ENCODE results near the gene DRC7. TPM values are rescaled to one million over a fixed set of nuclear protein-coding genes. Genes with fewer than 3 reads are reported as not detected.

The DRC7 gene
- total and polyA plus RNA-seq, 9 of the 15 experiments (the other 6 are each of a cell fraction or from before 2014, with no cell fraction given) = 0.04 to 0.33 (median 0.12) TPM; not detected in 3

GRCh38 chr16:57720142-57720575 is 25.6 kb downstream of the DRC7 start (continued):
- TF ChIP-seq, protein P1, sequence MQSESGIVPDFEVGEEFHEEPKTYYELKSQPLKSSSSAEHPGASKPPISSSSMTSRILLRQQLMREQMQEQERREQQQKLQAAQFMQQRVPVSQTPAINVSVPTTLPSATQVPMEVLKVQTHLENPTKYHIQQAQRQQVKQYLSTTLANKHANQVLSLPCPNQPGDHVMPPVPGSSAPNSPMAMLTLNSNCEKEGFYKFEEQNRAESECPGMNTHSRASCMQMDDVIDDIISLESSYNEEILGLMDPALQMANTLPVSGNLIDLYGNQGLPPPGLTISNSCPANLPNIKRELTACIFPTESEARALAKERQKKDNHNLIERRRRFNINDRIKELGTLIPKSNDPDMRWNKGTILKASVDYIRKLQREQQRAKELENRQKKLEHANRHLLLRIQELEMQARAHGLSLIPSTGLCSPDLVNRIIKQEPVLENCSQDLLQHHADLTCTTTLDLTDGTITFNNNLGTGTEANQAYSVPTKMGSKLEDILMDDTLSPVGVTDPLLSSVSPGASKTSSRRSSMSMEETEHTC (IDR thresholded peaks at IDR 0.05) = no peak
- TF ChIP-seq HDAC2 (IDR thresholded peaks at IDR 0.05) (peak; percentile 51; the same call in 1 of the 2 replicates), MYBL2 (IDR thresholded peaks at IDR 0.05; ENCODE audit: low read depth) (no peak), MYBL2 (CRISPR knock-in tag; IDR thresholded peaks at IDR 0.05; ENCODE audit: borderline replicate concordance) (no peak), RREB1 (CRISPR knock-in tag; IDR thresholded peaks at IDR 0.05) (peak; percentile 28; the same call in 1 of the 2 replicates), TCF3 (CRISPR knock-in tag; IDR thresholded peaks at IDR 0.05) (peak; percentile 19; the same call in 1 of the 2 replicates), HNRNPK (IDR thresholded peaks at IDR 0.05; ENCODE audit: low read depth, low read length, poor library complexity, severe bottlenecking) (no peak), HDAC3 (IDR thresholded peaks at IDR 0.05; ENCODE audit: borderline replicate concordance, partially characterized antibody) (no peak), ADNP (tag; IDR thresholded peaks at IDR 0.05) (no peak), KDM1A (IDR thresholded peaks at IDR 0.05) (peak; percentile 20 to 64; a peak in 2 of 4 replicates), SNRNP70 (optimal IDR thresholded peaks at IDR 0.05; ENCODE audit: low read depth, low read length) (no peak), HDAC1 (IDR thresholded peaks at IDR 0.05) (no peak), PTTG1 (tag; IDR thresholded peaks at IDR 0.05; ENCODE audit: low read depth) (no peak), ZNF639 (CRISPR knock-in tag; conservative IDR thresholded peaks at IDR 0.05 in 1 of 2, IDR thresholded peaks at IDR 0.05 in 1 of 2) (no peak)
- TF ChIP-seq, protein P2, sequence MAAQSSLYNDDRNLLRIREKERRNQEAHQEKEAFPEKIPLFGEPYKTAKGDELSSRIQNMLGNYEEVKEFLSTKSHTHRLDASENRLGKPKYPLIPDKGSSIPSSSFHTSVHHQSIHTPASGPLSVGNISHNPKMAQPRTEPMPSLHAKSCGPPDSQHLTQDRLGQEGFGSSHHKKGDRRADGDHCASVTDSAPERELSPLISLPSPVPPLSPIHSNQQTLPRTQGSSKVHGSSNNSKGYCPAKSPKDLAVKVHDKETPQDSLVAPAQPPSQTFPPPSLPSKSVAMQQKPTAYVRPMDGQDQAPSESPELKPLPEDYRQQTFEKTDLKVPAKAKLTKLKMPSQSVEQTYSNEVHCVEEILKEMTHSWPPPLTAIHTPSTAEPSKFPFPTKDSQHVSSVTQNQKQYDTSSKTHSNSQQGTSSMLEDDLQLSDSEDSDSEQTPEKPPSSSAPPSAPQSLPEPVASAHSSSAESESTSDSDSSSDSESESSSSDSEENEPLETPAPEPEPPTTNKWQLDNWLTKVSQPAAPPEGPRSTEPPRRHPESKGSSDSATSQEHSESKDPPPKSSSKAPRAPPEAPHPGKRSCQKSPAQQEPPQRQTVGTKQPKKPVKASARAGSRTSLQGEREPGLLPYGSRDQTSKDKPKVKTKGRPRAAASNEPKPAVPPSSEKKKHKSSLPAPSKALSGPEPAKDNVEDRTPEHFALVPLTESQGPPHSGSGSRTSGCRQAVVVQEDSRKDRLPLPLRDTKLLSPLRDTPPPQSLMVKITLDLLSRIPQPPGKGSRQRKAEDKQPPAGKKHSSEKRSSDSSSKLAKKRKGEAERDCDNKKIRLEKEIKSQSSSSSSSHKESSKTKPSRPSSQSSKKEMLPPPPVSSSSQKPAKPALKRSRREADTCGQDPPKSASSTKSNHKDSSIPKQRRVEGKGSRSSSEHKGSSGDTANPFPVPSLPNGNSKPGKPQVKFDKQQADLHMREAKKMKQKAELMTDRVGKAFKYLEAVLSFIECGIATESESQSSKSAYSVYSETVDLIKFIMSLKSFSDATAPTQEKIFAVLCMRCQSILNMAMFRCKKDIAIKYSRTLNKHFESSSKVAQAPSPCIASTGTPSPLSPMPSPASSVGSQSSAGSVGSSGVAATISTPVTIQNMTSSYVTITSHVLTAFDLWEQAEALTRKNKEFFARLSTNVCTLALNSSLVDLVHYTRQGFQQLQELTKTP (IDR thresholded peaks at IDR 0.05; ENCODE audit: low read depth in 1 of 2, partially characterized antibody in 2 of 2) = no peak
